Skeletal muscle tissue (tissue), 4 donors: ENCODE results near the gene GRIN2D. TPM values are rescaled to one million over a fixed set of nuclear protein-coding genes. Genes with fewer than 3 reads are reported as not detected.
"Not testable (repeated sequence)": the region's sequence is repeated elsewhere in the genome, so short reads cannot be mapped to it uniquely, and the experiment has no call there.

Experiments used
- H3K27ac ChIP-seq: one replicate; pipeline ENCODE4 v1.7.0; 2013; ENCODE audit warnings: mild to moderate bottlenecking, low read depth, low read length, inconsistent platforms
- H3K27me3 ChIP-seq, 3 donors: one replicate each; pipeline ENCODE4 v1.7.0; 2013; ENCODE audit warnings: low read length in 3 of 3; ENCODE audit not compliant: control insufficient read depth in 3 of 3, insufficient read depth in 3 of 3
- H3K36me3 ChIP-seq, 3 donors: one replicate each; pipeline ENCODE4 v1.7.0; 2013; ENCODE audit warnings: low read length in 3 of 3; ENCODE audit not compliant: control insufficient read depth in 3 of 3, insufficient read depth in 3 of 3
- H3K4me1 ChIP-seq, 3 donors: one replicate each; pipeline ENCODE4 v1.7.0; 2013; ENCODE audit warnings: low read length in 3 of 3, mild to moderate bottlenecking in 3 of 3; ENCODE audit not compliant: control insufficient read depth in 3 of 3, insufficient read depth in 3 of 3
- H3K4me3 ChIP-seq, 3 donors: one replicate each; pipeline ENCODE4 v1.7.0; 2013; ENCODE audit warnings: low read length in 3 of 3
- H3K9ac ChIP-seq, 3 donors: one replicate each; pipeline ENCODE4 v1.7.0; 2013; ENCODE audit warnings: low read length in 3 of 3, mild to moderate bottlenecking in 3 of 3, moderate library complexity in 2 of 3, low read depth in 1 of 3
- H3K9me3 ChIP-seq, 3 donors: one replicate each; pipeline ENCODE4 v1.7.0; 2013; ENCODE audit warnings: low read length in 3 of 3; ENCODE audit not compliant: control insufficient read depth in 3 of 3
- total RNA-seq: library from RNA; depleted of rRNA; stranded (reverse); fragments of >200 nt; gene quantifications from one replicate; pipeline ENCODE4 v1.2.3, GENCODE V29; 2014
- donor health status: Osteomylitis.

GRIN2D gene
- total RNA-seq, 1 donor from 2014 or later = under 0.01 TPM

DNA sequence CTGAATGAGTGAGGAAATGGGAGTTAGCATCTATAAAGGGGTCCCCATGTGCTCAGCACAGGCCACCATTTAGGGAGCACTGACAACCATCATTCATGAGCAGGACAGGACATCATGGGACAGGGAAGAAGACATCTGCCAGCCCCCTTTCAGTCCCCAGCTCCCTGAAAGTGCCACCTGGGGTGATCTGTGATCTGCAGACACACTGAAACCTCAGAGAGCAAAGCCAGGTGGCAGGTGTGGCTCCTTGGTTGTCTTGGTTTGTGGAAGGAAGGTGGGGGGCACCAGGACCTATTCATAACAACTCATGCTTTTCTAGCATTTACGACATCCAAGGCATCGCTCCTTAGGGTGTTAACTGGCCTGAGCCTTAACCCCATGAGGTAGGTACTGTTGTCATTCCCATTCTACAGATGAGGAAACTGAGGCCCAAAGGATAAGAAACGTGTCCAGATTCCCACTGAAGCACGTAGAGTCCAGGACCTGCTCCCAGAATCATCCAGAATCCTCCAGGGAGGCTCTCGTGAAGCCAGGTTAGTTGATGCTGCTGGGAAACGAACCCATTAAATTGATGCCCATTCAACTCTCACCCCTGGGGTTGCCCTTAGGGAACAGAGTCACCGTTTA, 7.9 kb upstream of the GRIN2D start:
- Histone ChIP-seq H3K4me1 (peaks cover 0 to 4% (median 0%) of the 10 kb centered on the region in 3 donors), H3K27me3 (no peaks in the 10 kb centered on the region), H3K36me3 (peaks cover 51 to 62% (median 56%) of the 10 kb centered on the region in 3 donors), H3K9me3 (no peaks in the 10 kb centered on the region), H3K4me3 (no peak overlapping the region), H3K9ac (no peak overlapping the region), H3K27ac (no peak overlapping the region)

DNA sequence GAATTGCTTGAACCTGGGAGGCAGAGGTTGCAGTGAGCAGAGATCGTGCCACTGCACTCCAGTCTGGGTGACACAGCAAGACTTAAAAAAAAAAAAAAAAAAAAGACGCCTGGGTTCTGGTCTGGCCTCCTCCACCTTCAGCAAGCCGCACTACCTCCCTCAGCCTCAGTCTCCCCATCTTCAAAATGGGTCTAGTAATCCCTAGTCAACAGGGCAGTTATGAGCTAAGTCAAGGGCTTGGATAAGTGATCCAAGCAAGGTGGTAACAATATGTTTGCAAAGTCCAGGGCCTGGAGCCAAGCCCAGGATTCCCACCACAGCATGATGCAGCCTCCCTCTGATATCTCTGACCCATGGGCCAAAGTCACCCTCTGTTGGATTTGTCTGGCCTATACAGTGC, 6.5 kb upstream of the GRIN2D start:
- H3K27me3 ChIP-seq = no peaks in the 10 kb centered on the region

GRCh38 chr19:48390188-48391099, 3.0 kb upstream of the GRIN2D start:
- Histone ChIP-seq H3K4me3 (peak overlapping the region; percentile 90 to 97 (median 92)), H3K9ac (peak overlapping the region; percentile 96 to 99 (median 98)), H3K27me3 (peaks cover 22 to 29% (median 27%) of the 10 kb centered on the region in 3 donors), H3K36me3 (peaks cover 25 to 34% (median 31%) of the 10 kb centered on the region in 3 donors), H3K9me3 (no peaks in the 10 kb centered on the region), H3K27ac (peak overlapping the region; percentile 92), H3K4me1 (peaks cover 6 to 21% (median 14%) of the 10 kb centered on the region in 3 donors)

More for the DNA sequence above, 6.5 kb upstream of the GRIN2D start:
- H3K9ac ChIP-seq = no peak overlapping the region
- H3K9me3 ChIP-seq = no peaks in the 10 kb centered on the region
- peaks cover 0 to 10% (median 2%) of the 10 kb centered on the region in 3 donors for H3K4me1 ChIP-seq
- H3K4me3 ChIP-seq = no peak overlapping the region
- H3K36me3 ChIP-seq = peaks cover 46 to 56% (median 53%) of the 10 kb centered on the region in 3 donors
- H3K27ac ChIP-seq = no peak overlapping the region

- Histone ChIP-seq H3K4me1 (peaks cover 6 to 21% (median 14%) of the 10 kb centered on the region in 3 donors), H3K27ac (peak within 1 kb of the TSS; percentile 92), H3K27me3 (peaks cover 31 to 38% (median 36%) of the 10 kb centered on the region in 3 donors), H3K4me3 (peak within 1 kb of the TSS; percentile 90 to 97 (median 92)), H3K36me3 (peaks cover 19 to 26% (median 24%) of the 10 kb centered on the region in 3 donors), H3K9me3 (no peaks in the 10 kb centered on the region), H3K9ac (peak within 1 kb of the TSS; percentile 96 to 99 (median 98))
Observed at GRCh38 chr19:48391100-48392005, 2.1 kb upstream of the GRIN2D start, which contains the start of gene KDELR1. Gene KDELR1 (minus strand): TSS chr19:48391551. CDS start chr19:48391358, 193 bp downstream.

DNA sequence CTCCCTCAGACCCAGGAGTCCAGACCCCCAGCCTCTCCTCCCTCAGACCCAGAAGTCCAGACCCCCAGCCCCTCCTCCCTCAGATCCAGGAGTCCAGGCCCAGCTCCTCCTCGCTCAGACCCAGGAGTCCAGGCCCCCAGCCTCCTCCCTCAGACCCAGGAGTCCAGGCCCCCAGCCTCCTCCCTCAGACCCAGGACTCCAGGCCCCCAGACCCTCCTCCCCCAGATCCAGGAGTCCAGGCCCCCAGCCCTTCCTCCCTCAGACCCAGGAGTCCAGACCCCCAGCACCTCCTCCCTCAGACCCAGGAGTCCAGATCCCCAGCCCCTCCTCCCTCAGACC, 1.5 kb upstream of the GRIN2D start:
- not testable (repeated sequence) for H3K4me3 ChIP-seq

GRCh38 chr19:48392860-48393558, 459 bp upstream of the GRIN2D start:
- Histone ChIP-seq H3K4me1 (peaks cover 12 to 26% (median 18%) of the 10 kb centered on the region in 3 donors), H3K36me3 (peaks cover 11 to 15% (median 11%) of the 10 kb centered on the region in 3 donors), H3K27ac (no peak overlapping the region), H3K9ac (no peak overlapping the region), H3K9me3 (no peaks in the 10 kb centered on the region), H3K27me3 (peaks cover 47 to 55% (median 52%) of the 10 kb centered on the region in 3 donors), H3K4me3 (no peak overlapping the region)

More for the DNA sequence above, 1.5 kb upstream of the GRIN2D start:
- H3K27ac ChIP-seq, H3K9ac ChIP-seq, H3K9me3 ChIP-seq: not testable (repeated sequence)
- H3K27me3 ChIP-seq = peaks cover 37 to 44% (median 42%) of the 10 kb centered on the region in 3 donors
- peaks cover 6 to 21% (median 14%) of the 10 kb centered on the region in 3 donors for H3K4me1 ChIP-seq
- H3K36me3 ChIP-seq = peaks cover 18 to 22% (median 20%) of the 10 kb centered on the region in 3 donors

DNA sequence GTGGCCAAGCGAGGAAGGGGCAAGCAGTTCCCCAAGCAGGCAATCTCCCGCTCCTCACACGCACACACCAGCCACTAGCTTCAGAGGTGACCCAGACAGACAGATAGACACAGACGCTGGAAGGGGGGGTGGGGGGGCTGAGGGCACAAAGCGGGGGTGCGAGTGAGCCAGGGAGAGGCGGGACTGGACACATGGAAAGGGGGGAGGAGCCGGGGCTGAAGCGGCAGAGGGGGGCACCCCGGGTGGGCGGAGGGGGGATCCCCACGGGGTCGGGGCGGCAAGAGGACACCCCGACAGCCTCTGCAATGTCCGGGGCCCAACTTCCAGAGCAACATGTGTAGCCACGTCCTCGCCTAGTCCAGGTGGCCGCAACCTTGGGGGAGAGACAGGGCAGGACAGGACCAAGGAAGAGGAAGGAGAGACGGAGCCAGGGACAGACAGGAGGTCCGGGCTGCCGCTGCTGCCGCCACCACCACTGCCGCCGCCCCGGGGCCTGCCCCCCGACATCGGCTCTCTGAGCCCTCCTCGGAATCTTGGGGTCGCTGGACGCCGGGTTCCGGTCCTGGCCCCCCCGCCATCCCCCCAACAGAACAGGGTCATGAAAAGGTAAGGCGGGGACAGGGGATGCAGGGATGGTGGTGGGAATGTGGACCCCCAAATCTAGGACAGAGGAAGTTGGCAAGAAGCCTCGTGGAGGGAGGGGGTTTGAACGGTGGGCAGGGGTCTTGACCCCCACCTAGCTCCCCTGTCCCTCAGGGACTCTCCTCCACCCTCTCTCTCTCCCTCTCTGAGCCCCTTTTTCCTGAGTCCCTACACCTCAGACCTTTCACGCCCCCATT, 1.1 kb downstream of the GRIN2D start:
- H3K27me3 ChIP-seq = peaks cover 49 to 62% (median 54%) of the 10 kb centered on the region in 3 donors
- peaks cover 12 to 27% (median 18%) of the 10 kb centered on the region in 3 donors for H3K4me1 ChIP-seq
- no peaks in the 10 kb centered on the region for H3K9me3 ChIP-seq
- H3K4me3 ChIP-seq = no peak overlapping the region
- H3K9ac ChIP-seq = no peak overlapping the region
- no peak overlapping the region for H3K27ac ChIP-seq
- H3K36me3 ChIP-seq = peaks cover 0 to under 1% (median under 1%) of the 10 kb centered on the region in 3 donors

- peaks cover 49 to 62% (median 54%) of the 10 kb centered on the region in 3 donors for H3K27me3 ChIP-seq
- no peak overlapping the region for H3K9ac ChIP-seq
- H3K4me1 ChIP-seq = peaks cover 12 to 27% (median 18%) of the 10 kb centered on the region in 3 donors
- no peaks in the 10 kb centered on the region for H3K36me3 ChIP-seq
- no peak overlapping the region for H3K4me3 ChIP-seq
- no peaks in the 10 kb centered on the region for H3K9me3 ChIP-seq
- H3K27ac ChIP-seq = no peak overlapping the region
Observed at GRCh38 chr19:48395170-48395455, 1.6 kb downstream of the GRIN2D start.
